RWPE2 (cell line): ENCODE measurements around the gene EEF1AKMT4.

ENCODE experiments used
- ATAC-seq: fragments of 200-7000 bp; cut with Tn5 transposase; 3 replicates; pipeline ENCODE4 v1.9.1; 2021; ENCODE audit warnings: low read depth
- DNase-seq: peaks from one replicate; pipeline ENCODE4 v3.0.0-alpha.2; 2020; ENCODE audit warnings: low spot score
- H3K27ac ChIP-seq: fragments of 450-650 bp; 2 replicates; pipeline ENCODE4 v1.5.1; 2017; ENCODE audit warnings: mild to moderate bottlenecking; ENCODE audit not compliant: poor library complexity, severe bottlenecking
- H3K27me3 ChIP-seq: fragments of 250-450 bp; sonication (Bioruptor Pico); 2 replicates; pipeline ENCODE4 v1.5.1; 2021; ENCODE audit warnings: mild to moderate bottlenecking, moderate library complexity; ENCODE audit not compliant: insufficient read depth, poor library complexity, severe bottlenecking
- H3K36me3 ChIP-seq: fragments of 250-450 bp; sonication (Bioruptor Pico); 2 replicates; pipeline ENCODE4 v1.5.1; 2020; ENCODE audit warnings: low read depth, mild to moderate bottlenecking, moderate library complexity
- H3K4me1 ChIP-seq: fragments of 250-450 bp; sonication (Bioruptor Pico); 2 replicates; pipeline ENCODE4 v1.5.1; 2021; ENCODE audit warnings: mild to moderate bottlenecking, moderate library complexity; ENCODE audit not compliant: insufficient read depth, poor library complexity, severe bottlenecking
- H3K4me3 ChIP-seq: fragments of 250-450 bp; sonication (Bioruptor Pico); 2 replicates; pipeline ENCODE4 v1.5.1; 2021; ENCODE audit warnings: mild to moderate bottlenecking, moderate library complexity; ENCODE audit not compliant: severe bottlenecking
- H3K9me3 ChIP-seq: fragments of 250-450 bp; sonication (Bioruptor Pico); 2 replicates; pipeline ENCODE4 v1.5.1; 2021; ENCODE audit warnings: mild to moderate bottlenecking, moderate library complexity; ENCODE audit not compliant: severe bottlenecking
- TF ChIP-seq, protein P1 (sequence below): fragments of 450-650 bp; IDR thresholded peaks from one replicate; pipeline ENCODE4 v1.5.1; 2017; ENCODE audit warnings: mild to moderate bottlenecking, moderate library complexity; ENCODE audit not compliant: poor library complexity, severe bottlenecking

Gene EEF1AKMT4

DNA sequence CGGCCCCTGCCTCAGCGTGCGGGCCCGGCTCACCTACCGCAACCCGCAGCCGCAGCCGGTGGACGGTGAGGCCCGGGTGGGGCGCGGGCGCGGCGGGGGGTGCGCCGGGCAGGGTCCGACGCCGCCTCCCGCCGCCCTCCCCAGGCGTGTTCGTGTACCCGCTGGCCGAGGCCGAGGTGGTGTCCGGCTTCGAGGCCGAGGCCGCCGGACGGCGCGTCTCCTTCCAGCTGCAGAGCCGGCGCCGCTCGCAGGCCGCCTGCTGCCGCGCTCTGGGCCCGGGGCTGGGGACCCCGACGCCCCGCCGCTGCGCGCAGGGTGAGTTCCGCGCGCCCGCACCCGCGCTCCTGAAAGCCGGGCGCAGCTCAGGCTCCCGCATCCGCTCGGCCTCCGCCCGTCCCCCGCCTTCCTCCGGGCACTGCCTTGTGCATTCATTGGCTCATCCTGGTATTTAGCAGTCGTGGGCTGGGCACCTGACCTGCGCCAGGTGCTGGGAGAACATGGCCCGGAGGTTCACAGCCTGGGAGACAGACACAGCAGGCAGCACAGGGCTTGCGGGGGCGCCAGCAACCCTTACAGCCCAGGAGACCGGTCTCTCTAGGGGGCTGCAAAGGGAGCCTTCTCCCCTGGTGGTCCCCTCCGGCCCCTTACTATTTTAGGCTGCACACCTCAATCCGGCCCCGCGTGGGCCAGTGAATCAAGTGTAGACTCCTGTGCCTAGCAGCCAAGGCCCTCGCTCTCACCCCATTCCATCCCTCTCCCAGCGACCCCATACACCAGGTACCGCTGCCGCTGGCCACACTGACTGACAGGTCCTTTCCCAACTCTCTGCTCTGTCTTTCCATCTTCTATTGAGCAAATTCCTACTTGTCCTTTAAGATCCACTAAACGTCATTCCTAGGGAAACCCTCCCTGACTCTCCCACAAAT lies 18.6 kb upstream of the EEF1AKMT4 start:
- H3K27me3 ChIP-seq = peaks cover 37% of the 10 kb centered on the region

DNA sequence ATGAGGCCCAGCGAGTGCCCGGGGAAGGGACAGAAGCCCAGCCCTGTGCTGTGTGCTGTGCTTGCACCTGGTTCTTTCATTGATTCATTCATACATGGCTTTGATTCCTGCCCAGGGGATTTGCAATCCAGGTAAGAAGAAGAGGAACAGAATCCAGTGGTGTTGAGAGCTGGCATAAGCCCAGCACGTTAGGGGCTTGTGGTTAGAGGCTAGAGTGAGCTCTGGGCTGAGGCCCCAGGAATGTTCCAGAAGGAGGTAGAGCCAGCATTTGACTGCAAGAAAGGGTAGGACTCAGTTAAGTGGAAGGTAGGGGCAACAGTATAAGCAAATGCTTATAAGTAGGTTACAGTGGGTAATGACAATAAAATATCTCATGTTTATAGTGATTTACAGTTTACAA lies 17.8 kb upstream of the EEF1AKMT4 start:
- Histone ChIP-seq H3K27me3 (peaks cover 37% of the 10 kb centered on the region), H3K27ac (no peak overlapping the region), H3K4me3 (no peak overlapping the region), H3K36me3 (no peaks in the 10 kb centered on the region), H3K9me3 (no peaks in the 10 kb centered on the region), H3K4me1 (peaks cover 3% of the 10 kb centered on the region)
- DNase-seq (no peak), ATAC-seq (no peak)
- TF ChIP-seq, protein P1, sequence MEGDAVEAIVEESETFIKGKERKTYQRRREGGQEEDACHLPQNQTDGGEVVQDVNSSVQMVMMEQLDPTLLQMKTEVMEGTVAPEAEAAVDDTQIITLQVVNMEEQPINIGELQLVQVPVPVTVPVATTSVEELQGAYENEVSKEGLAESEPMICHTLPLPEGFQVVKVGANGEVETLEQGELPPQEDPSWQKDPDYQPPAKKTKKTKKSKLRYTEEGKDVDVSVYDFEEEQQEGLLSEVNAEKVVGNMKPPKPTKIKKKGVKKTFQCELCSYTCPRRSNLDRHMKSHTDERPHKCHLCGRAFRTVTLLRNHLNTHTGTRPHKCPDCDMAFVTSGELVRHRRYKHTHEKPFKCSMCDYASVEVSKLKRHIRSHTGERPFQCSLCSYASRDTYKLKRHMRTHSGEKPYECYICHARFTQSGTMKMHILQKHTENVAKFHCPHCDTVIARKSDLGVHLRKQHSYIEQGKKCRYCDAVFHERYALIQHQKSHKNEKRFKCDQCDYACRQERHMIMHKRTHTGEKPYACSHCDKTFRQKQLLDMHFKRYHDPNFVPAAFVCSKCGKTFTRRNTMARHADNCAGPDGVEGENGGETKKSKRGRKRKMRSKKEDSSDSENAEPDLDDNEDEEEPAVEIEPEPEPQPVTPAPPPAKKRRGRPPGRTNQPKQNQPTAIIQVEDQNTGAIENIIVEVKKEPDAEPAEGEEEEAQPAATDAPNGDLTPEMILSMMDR = no peak

More for the DNA sequence above, 18.6 kb upstream of the EEF1AKMT4 start:
- no peaks in the 10 kb centered on the region for H3K9me3 ChIP-seq
- no peak overlapping the region for H3K27ac ChIP-seq
- DNase-seq (peak; percentile 60), ATAC-seq (peak; percentile 54)
- H3K36me3 ChIP-seq = no peaks in the 10 kb centered on the region
- H3K4me1 ChIP-seq = peaks cover 3% of the 10 kb centered on the region
- TF ChIP-seq, protein P1 = no peak
- H3K4me3 ChIP-seq = peak overlapping the region; percentile 28

DNA sequence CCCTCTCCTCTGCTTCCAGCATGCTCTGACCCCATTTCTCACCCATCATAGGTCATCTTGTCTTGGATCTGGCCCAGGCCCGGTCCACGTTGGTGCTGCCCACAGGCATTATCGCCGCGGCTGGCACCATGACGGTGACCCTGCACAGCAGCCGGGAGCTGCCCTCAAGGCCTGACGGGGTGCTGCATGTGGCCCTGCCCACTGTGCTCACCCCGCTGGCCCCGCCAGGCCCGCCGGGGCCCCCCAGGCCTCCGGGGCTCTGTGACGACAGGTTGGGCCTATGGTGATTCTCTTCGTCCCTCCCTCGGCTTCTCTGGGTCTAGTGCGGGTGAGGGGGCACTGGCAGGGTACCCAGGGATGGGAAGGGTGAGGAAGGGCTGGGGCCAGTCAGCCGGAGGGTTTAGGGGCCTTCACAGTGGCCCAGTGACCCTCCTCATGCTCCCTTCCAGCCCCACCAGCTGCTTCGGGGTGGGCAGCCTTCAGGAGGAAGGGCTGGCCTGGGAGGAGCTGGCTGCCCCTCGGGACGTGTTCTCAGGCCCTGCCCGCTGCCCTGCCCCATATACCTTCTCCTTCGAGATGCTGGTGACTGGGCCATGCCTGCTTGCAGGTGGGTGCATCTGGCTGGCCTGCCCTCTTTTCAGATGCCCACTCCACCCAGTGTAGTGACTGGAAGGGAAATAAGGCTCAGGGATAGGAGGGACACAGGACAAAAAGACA lies 16.2 kb upstream of the EEF1AKMT4 start:
- Histone ChIP-seq H3K27me3 (peaks cover 36% of the 10 kb centered on the region), H3K4me1 (peaks cover 3% of the 10 kb centered on the region), H3K9me3 (no peaks in the 10 kb centered on the region), H3K36me3 (no peaks in the 10 kb centered on the region), H3K4me3 (no peak overlapping the region), H3K27ac (no peak overlapping the region)
- no peak for DNase-seq
- no peak for ATAC-seq
- TF ChIP-seq, protein P1 = no peak

DNA sequence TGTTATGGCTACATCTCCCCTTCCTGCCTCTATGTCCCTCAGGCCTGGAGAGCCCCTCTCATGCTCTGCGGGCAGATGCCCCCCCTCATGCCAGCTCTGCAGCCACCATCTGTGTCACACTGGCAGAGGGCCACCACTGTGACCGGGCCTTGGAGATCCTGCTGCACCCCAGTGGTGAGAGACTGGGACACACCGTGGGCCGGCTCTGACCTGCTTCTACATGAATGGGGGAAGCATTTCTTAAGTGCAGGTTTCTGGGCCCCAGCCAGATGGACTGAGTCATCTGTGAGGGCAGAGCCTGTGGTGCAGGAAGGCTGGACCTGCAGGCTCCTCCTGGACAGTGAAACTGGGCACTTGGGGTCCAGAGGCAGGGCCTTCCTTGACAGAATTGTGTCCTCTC lies 15.2 kb upstream of the EEF1AKMT4 start:
- Histone ChIP-seq H3K4me1 (peaks cover 3% of the 10 kb centered on the region), H3K27me3 (peaks cover 27% of the 10 kb centered on the region), H3K27ac (no peak overlapping the region), H3K9me3 (no peaks in the 10 kb centered on the region), H3K36me3 (no peaks in the 10 kb centered on the region), H3K4me3 (no peak overlapping the region)
- peak; percentile 85 for ATAC-seq
- TF ChIP-seq, protein P1 = peak; percentile 46
- peak; percentile 92 for DNase-seq
